Trophoblast cell (in vitro differentiated cells and primary cell): ENCODE measurements around the gene RBM8A.
A peak's percentile ranks its signal among the peaks of the same experiment; 100 is the strongest.

ENCODE experiments used
- DNase-seq, 2 donors: peaks; one replicate each; pipeline ENCODE4 v3.0.0-alpha.2; 2016
- H2AFZ ChIP-seq: 2 replicates; pipeline ENCODE4 v1.6.1; 2013; ENCODE audit warnings: low read length, moderate library complexity, mild to moderate bottlenecking; ENCODE audit not compliant: insufficient read depth, poor library complexity
- H2AK5ac ChIP-seq: 2 replicates; pipeline ENCODE4 v1.6.1; 2013; ENCODE audit warnings: mild to moderate bottlenecking, low read length
- H2BK120ac ChIP-seq: 2 replicates; pipeline ENCODE4 v1.6.1; 2013; ENCODE audit warnings: low read length, mild to moderate bottlenecking, moderate library complexity; ENCODE audit not compliant: insufficient read depth, poor library complexity
- H2BK12ac ChIP-seq: 2 replicates; pipeline ENCODE4 v1.6.1; 2013; ENCODE audit warnings: mild to moderate bottlenecking, low read length, moderate library complexity
- H2BK5ac ChIP-seq: 2 replicates; pipeline ENCODE4 v1.6.1; 2013; ENCODE audit warnings: low read length, low read depth, moderate library complexity, mild to moderate bottlenecking; ENCODE audit not compliant: poor library complexity
- H3K14ac ChIP-seq: 2 replicates; pipeline ENCODE4 v1.6.1; 2013; ENCODE audit warnings: mild to moderate bottlenecking, low read length
- H3K18ac ChIP-seq: 2 replicates; pipeline ENCODE4 v1.6.1; 2013; ENCODE audit warnings: mild to moderate bottlenecking, low read length
- H3K23ac ChIP-seq: 2 replicates; pipeline ENCODE4 v1.6.1; 2013; ENCODE audit warnings: low read length
- H3K27ac ChIP-seq: 2 replicates; pipeline ENCODE4 v1.5.1; 2013; ENCODE audit warnings: low read depth, mild to moderate bottlenecking, inconsistent platforms, low read length, moderate library complexity
- H3K27me3 ChIP-seq: 2 replicates; pipeline ENCODE4 v1.6.1; 2013; ENCODE audit warnings: inconsistent platforms, mild to moderate bottlenecking, low read length, moderate library complexity; ENCODE audit not compliant: insufficient read depth
- H3K36me3 ChIP-seq, 2 experiments: 1 replicate in 1 of 2; 2 replicates in 1 of 2; pipeline ENCODE4 v1.6.1; 2013; ENCODE audit warnings: low read length in 2 of 2, mild to moderate bottlenecking in 2 of 2, moderate library complexity in 1 of 2; ENCODE audit not compliant: insufficient read depth in 2 of 2, control insufficient read depth in 1 of 2
- H3K4ac ChIP-seq: 2 replicates; pipeline ENCODE4 v1.6.1; 2013; ENCODE audit warnings: low read depth, mild to moderate bottlenecking, low read length, moderate library complexity
- H3K4me1 ChIP-seq, 2 experiments: 1 replicate in 1 of 2; 2 replicates in 1 of 2; pipeline ENCODE4 v1.6.1; 2013; ENCODE audit warnings: low read length in 2 of 2, mild to moderate bottlenecking in 2 of 2, moderate library complexity in 1 of 2; ENCODE audit not compliant: insufficient read depth in 2 of 2, control insufficient read depth in 1 of 2
- H3K4me2 ChIP-seq: 2 replicates; pipeline ENCODE4 v1.6.1; 2013; ENCODE audit warnings: inconsistent platforms, mild to moderate bottlenecking, low read length, moderate library complexity
- H3K4me3 ChIP-seq: 2 replicates; pipeline ENCODE4 v1.5.1; 2013; ENCODE audit warnings: mild to moderate bottlenecking, low read depth, low read length, inconsistent platforms
- H3K79me1 ChIP-seq: one replicate; pipeline ENCODE4 v1.6.1; 2013; ENCODE audit warnings: low read length
- H3K79me2 ChIP-seq: 2 replicates; pipeline ENCODE4 v1.6.1; 2013; ENCODE audit warnings: low read length, mild to moderate bottlenecking; ENCODE audit not compliant: control insufficient read depth, insufficient read depth, poor library complexity
- H3K9ac ChIP-seq: 2 replicates; pipeline ENCODE4 v1.6.1; 2013; ENCODE audit warnings: mild to moderate bottlenecking, low read length
- H3K9me3 ChIP-seq: 2 replicates; pipeline ENCODE4 v1.6.1; 2013; ENCODE audit warnings: low read depth, mild to moderate bottlenecking, control low read depth, inconsistent platforms, low read length; ENCODE audit not compliant: insufficient read depth
- H4K12ac ChIP-seq: 2 replicates; pipeline ENCODE4 v1.6.1; 2013; ENCODE audit warnings: low read depth, mild to moderate bottlenecking, low read length, moderate library complexity
- H4K8ac ChIP-seq: 2 replicates; pipeline ENCODE4 v1.6.1; 2013; ENCODE audit warnings: low read depth, mild to moderate bottlenecking, low read length, moderate library complexity
- H4K91ac ChIP-seq: one replicate; pipeline ENCODE4 v1.6.1; 2013; ENCODE audit warnings: low read depth, mild to moderate bottlenecking, low read length, moderate library complexity
- WGBS: extraction: QIAGEN DNeasy Blood & Tissue Kit; methylation state at CpG from one replicate; pipeline ENCODE4 v1.1.7; 2013; ENCODE audit warnings: missing lambda C conversion rate; ENCODE audit not compliant: insufficient read length, insufficient coverage; ENCODE audit errors: extremely low coverage; 5-methylcytosine and 5-hydroxymethylcytosine counted together

The RBM8A gene

DNA sequence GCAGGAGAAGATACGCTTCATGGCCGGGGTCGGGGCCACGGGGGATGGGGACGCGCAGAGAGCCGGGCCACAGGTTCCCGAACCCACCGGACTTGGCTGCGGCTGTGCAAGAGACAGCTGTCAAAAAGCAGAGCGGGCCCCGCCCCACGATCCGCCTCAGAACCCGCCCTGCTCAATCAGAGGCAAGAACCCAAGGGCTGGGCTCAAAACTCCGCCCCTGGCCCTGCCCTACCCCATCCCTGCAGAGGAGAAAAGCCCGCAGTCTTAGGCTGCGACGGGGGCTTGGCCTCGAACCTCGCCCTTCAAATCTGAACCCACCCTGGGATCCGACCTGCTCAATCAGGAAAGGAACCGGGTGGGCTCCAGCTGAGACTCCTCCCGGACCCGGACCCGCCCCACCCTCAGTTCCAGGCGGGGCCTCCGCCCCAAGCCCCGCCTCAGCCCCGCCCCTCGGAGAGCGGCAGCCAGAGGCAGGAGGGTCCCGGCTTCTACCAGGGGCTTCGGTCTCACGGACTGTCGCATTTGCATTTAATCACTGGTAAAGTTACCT is 41.5 kb downstream of the RBM8A start, which contains the start of gene ANKRD35:
TSS of gene ANKRD35 (minus strand) at position 129 of the 550 bp plus-strand sequence. CDS start at position 21, 108 bp downstream.
- Histone ChIP-seq H4K8ac (no peak within 1 kb of the TSS), H2BK5ac (no peak within 1 kb of the TSS), H2AK5ac (no peak within 1 kb of the TSS), H3K79me2 (no peaks in the 10 kb centered on the region), H3K4me1 (peaks cover 0 to 2% of the 10 kb centered on the region in 2 experiments), H3K4me2 (peak within 1 kb of the TSS; percentile 82), H3K9ac (no peak within 1 kb of the TSS), H3K14ac (no peak within 1 kb of the TSS), H3K9me3 (no peaks in the 10 kb centered on the region), H4K91ac (no peak within 1 kb of the TSS), H2AFZ (peak within 1 kb of the TSS; percentile 91), H3K18ac (no peak within 1 kb of the TSS), H3K27me3 (peaks cover 8% of the 10 kb centered on the region), H3K79me1 (no peaks in the 10 kb centered on the region), H2BK12ac (no peak within 1 kb of the TSS), H3K27ac (no peak within 1 kb of the TSS), H2BK120ac (no peak within 1 kb of the TSS), H4K12ac (no peak within 1 kb of the TSS), H3K4ac (no peak within 1 kb of the TSS), H3K23ac (no peak within 1 kb of the TSS), H3K4me3 (peak within 1 kb of the TSS; percentile 75), H3K36me3 (no peaks in the 10 kb centered on the region)
- peak; percentile 78 to 84 for DNase-seq
- WGBS = no CpG with 5 or more reads among the region's 36 CpGs

- H3K9ac ChIP-seq = no peak overlapping the region
- no peak overlapping the region for H3K4me3 ChIP-seq
- H4K12ac ChIP-seq = no peak overlapping the region
- no peaks in the 10 kb centered on the region for H3K9me3 ChIP-seq
- no peak overlapping the region for H2BK12ac ChIP-seq
- peaks cover 8% of the 10 kb centered on the region for H3K27me3 ChIP-seq
- WGBS = no CpG with 5 or more reads among the region's 1 CpG
- H3K79me1 ChIP-seq = peaks cover 2% of the 10 kb centered on the region
- no peak for DNase-seq
- peaks cover 2 to 5% of the 10 kb centered on the region in 2 experiments for H3K4me1 ChIP-seq
- no peak overlapping the region for H4K91ac ChIP-seq
- no peaks in the 10 kb centered on the region for H3K36me3 ChIP-seq
- H2AFZ ChIP-seq = no peak overlapping the region
- no peak overlapping the region for H3K18ac ChIP-seq
- no peak overlapping the region for H3K4ac ChIP-seq
- no peak overlapping the region for H3K23ac ChIP-seq
- no peak overlapping the region for H3K27ac ChIP-seq
- no peaks in the 10 kb centered on the region for H3K79me2 ChIP-seq
- no peak overlapping the region for H3K14ac ChIP-seq
- no peak overlapping the region for H2AK5ac ChIP-seq
- no peak overlapping the region for H2BK5ac ChIP-seq
- no peak overlapping the region for H3K4me2 ChIP-seq
- no peak overlapping the region for H4K8ac ChIP-seq
- H2BK120ac ChIP-seq = no peak overlapping the region
These were observed 42.6 kb downstream of the RBM8A start for GRCh38 chr1:145884675-145885074.

GRCh38 chr1:145879775-145880174 is 47.5 kb downstream of the RBM8A start:
- no CpG with 5 or more reads among the region's 5 CpGs for WGBS
- Histone ChIP-seq H3K18ac (no peak overlapping the region), H3K79me1 (peaks cover 2% of the 10 kb centered on the region), H3K4me1 (peaks cover 10 to 20% of the 10 kb centered on the region in 2 experiments), H3K9me3 (peaks cover 1% of the 10 kb centered on the region), H4K12ac (no peak overlapping the region), H2AK5ac (no peak overlapping the region), H3K36me3 (no peaks in the 10 kb centered on the region), H3K79me2 (no peaks in the 10 kb centered on the region), H3K4me3 (no peak overlapping the region), H4K91ac (no peak overlapping the region), H3K9ac (no peak overlapping the region), H3K4ac (no peak overlapping the region), H4K8ac (no peak overlapping the region), H3K14ac (no peak overlapping the region), H2BK120ac (no peak overlapping the region), H3K27ac (peak overlapping the region; percentile 27), H2AFZ (no peak overlapping the region), H2BK5ac (no peak overlapping the region), H3K23ac (no peak overlapping the region), H3K4me2 (no peak overlapping the region), H3K27me3 (peaks cover 3% of the 10 kb centered on the region), H2BK12ac (no peak overlapping the region)
- DNase-seq = no peak

DNA sequence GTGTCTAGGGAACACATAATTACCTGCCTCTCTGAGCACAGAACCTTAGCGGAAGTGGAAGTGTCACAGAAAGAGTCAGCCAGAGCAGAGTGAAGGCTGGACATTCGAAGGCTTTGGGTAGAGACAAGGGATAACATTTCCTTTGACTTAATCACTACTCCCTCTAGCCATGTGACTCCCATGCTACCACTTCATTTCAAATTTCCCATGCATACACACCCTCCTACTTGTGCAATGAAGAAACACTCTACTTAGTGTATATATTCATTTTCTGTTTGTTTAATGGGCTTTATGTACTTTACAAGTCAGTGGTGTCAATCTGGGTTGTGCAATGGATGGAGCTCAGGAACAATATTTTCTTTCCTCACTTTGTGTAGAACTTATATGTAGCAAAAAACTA is 48.6 kb downstream of the RBM8A start:
- no peak overlapping the region for H3K23ac ChIP-seq
- no peak overlapping the region for H4K8ac ChIP-seq
- H3K9ac ChIP-seq = no peak overlapping the region
- no peak overlapping the region for H4K91ac ChIP-seq
- H3K27ac ChIP-seq = no peak overlapping the region
- no peak overlapping the region for H3K4me3 ChIP-seq
- H2BK5ac ChIP-seq = no peak overlapping the region
- H3K79me1 ChIP-seq = peaks cover 2% of the 10 kb centered on the region
- H3K18ac ChIP-seq = no peak overlapping the region
- H4K12ac ChIP-seq = no peak overlapping the region
- no peak overlapping the region for H3K4me2 ChIP-seq
- H3K4me1 ChIP-seq = peaks cover 10 to 20% of the 10 kb centered on the region in 2 experiments
- H2AFZ ChIP-seq = no peak overlapping the region
- no peaks in the 10 kb centered on the region for H3K27me3 ChIP-seq
- WGBS = no CpG with 5 or more reads among the region's 2 CpGs
- peaks cover 1% of the 10 kb centered on the region for H3K9me3 ChIP-seq
- no peak overlapping the region for H3K14ac ChIP-seq
- no peak overlapping the region for H3K4ac ChIP-seq
- no peaks in the 10 kb centered on the region for H3K79me2 ChIP-seq
- DNase-seq = no peak
- no peak overlapping the region for H2AK5ac ChIP-seq
- H2BK120ac ChIP-seq = no peak overlapping the region
- no peak overlapping the region for H2BK12ac ChIP-seq
- H3K36me3 ChIP-seq = no peaks in the 10 kb centered on the region
